PFSK-1 (cell line): ENCODE results near the gene ZNF318.

Experiments used
- FOXP2 ChIP-seq: optimal IDR thresholded peaks from 2 replicates; pipeline ENCODE3; 2011; ENCODE audit warnings: borderline replicate concordance, control low read depth, inconsistent platforms; ENCODE audit not compliant: insufficient read depth; ENCODE audit errors: extremely low read length, extremely low read depth
- POLR2AphosphoS5 ChIP-seq: IDR thresholded peaks from 2 replicates; pipeline ENCODE4 v1.6.1; 2012; ENCODE audit warnings: low read depth, mild to moderate bottlenecking, control low read depth, low read length, moderate library complexity
- SIN3A ChIP-seq: IDR thresholded peaks from 2 replicates; pipeline ENCODE4 v1.6.1; 2012; ENCODE audit warnings: mild to moderate bottlenecking, low read length, moderate library complexity, borderline replicate concordance; ENCODE audit not compliant: insufficient read depth
- TAF1 ChIP-seq: IDR thresholded peaks from 2 replicates; pipeline ENCODE4 v1.6.1; 2012; ENCODE audit warnings: low read length, control low read depth, borderline replicate concordance; ENCODE audit not compliant: insufficient read depth
- TF ChIP-seq, protein P1 (sequence below), 2 experiments: IDR thresholded peaks; 2 replicates each; pipeline versions ENCODE4 v1.6.1 to v1.8.0; 2011 to 2012; ENCODE audit warnings: low read depth in 2 of 2, low read length in 2 of 2, control low read depth in 1 of 2, inconsistent platforms in 1 of 2, mild to moderate bottlenecking in 1 of 2, moderate library complexity in 1 of 2; ENCODE audit not compliant: insufficient read depth in 1 of 2

ZNF318 gene

DNA sequence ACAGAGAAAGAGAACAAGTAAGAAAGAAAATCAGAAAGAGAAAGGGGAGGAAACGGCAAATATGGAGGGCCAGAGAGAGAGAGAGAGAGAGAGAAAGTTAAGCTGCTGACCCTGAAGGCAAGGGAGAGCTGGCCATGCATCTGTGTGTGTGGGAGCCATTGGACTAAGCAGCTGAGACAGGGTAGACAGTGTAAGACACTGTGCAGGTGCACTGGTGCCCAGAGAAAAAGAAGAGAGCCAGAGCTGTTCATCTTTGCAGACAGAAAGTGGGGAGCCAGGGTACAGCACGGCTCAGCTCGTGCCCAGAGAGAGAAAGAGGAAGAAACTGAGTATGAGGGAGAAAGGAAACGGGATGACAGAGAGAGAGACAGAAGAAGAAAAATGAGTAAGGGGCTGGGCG lies 24.2 kb upstream of the ZNF318 start:
- no peak for TF ChIP-seq TAF1
- TF ChIP-seq POLR2AphosphoS5 = no peak
- no peak for TF ChIP-seq FOXP2
- TF ChIP-seq SIN3A = no peak
- TF ChIP-seq, protein P1, sequence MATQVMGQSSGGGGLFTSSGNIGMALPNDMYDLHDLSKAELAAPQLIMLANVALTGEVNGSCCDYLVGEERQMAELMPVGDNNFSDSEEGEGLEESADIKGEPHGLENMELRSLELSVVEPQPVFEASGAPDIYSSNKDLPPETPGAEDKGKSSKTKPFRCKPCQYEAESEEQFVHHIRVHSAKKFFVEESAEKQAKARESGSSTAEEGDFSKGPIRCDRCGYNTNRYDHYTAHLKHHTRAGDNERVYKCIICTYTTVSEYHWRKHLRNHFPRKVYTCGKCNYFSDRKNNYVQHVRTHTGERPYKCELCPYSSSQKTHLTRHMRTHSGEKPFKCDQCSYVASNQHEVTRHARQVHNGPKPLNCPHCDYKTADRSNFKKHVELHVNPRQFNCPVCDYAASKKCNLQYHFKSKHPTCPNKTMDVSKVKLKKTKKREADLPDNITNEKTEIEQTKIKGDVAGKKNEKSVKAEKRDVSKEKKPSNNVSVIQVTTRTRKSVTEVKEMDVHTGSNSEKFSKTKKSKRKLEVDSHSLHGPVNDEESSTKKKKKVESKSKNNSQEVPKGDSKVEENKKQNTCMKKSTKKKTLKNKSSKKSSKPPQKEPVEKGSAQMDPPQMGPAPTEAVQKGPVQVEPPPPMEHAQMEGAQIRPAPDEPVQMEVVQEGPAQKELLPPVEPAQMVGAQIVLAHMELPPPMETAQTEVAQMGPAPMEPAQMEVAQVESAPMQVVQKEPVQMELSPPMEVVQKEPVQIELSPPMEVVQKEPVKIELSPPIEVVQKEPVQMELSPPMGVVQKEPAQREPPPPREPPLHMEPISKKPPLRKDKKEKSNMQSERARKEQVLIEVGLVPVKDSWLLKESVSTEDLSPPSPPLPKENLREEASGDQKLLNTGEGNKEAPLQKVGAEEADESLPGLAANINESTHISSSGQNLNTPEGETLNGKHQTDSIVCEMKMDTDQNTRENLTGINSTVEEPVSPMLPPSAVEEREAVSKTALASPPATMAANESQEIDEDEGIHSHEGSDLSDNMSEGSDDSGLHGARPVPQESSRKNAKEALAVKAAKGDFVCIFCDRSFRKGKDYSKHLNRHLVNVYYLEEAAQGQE (IDR thresholded peaks at IDR 0.05; ENCODE audit: insufficient read depth in 1 of 2, low read depth in 2 of 2, low read length in 2 of 2) = no peak

DNA sequence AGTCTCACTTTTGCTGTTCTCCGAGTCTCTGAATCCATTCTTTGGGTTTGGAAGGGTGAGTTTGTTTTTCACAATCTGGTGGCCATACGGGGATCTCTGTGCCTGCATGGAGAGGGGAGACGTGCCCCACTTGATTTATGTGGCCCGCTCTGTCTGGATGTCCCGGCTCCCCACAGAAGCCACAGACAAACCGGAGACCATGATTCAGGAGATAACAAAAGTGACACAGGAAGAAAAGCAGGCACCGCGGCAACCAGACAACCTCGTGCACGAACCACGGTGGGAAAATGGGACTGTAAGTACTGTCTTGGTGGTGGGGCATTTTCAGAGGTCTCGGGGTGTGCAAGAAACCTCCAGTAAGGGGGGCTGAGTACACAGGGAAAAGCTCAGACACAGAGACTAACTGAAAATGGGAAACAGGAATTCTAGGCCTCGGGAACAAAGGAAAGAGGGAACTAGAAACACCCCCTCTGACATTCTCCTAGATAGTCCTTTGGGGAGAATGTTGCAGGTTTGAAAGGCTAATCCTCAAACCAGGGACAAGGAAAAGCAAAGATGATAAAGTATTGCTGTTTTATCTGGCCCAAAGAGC lies 22.1 kb upstream of the ZNF318 start:
- TF ChIP-seq FOXP2 = no peak
- TF ChIP-seq SIN3A = no peak
- no peak for TF ChIP-seq TAF1
- TF ChIP-seq, protein P1 (IDR thresholded peaks at IDR 0.05; ENCODE audit: insufficient read depth in 1 of 2, low read depth in 2 of 2, low read length in 2 of 2) = no peak
- no peak for TF ChIP-seq POLR2AphosphoS5

DNA sequence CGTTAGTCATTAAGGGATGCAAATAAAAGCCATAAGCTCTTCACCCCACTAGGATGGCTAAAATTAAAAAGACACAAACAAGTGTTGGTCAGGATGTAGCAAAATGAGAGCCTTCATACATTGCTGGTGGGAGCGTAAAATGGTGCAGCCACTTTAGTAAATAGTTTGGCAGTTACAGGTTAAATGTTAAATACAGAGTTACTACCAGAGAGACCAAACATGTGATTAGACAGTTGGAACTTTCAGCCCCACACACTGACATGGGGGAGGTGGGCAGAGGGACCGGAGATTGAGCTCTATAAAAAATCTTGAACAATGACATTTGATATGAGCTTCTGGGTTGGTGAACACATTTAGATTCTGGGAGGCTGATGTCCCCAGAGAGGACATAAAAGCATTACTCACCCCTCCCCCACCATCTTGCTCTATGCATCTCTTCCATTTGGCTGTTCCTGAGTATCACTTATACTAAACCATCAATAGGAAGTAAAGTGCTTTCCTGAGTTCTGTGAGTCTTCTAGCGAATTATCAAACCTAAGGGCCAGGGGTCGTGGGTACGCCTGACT lies 20.4 kb upstream of the ZNF318 start:
- TF ChIP-seq, protein P1 (IDR thresholded peaks at IDR 0.05; ENCODE audit: insufficient read depth in 1 of 2, low read depth in 2 of 2, low read length in 2 of 2) = no peak
- TF ChIP-seq SIN3A = no peak
- TF ChIP-seq TAF1 = no peak
- TF ChIP-seq FOXP2 = no peak

DNA sequence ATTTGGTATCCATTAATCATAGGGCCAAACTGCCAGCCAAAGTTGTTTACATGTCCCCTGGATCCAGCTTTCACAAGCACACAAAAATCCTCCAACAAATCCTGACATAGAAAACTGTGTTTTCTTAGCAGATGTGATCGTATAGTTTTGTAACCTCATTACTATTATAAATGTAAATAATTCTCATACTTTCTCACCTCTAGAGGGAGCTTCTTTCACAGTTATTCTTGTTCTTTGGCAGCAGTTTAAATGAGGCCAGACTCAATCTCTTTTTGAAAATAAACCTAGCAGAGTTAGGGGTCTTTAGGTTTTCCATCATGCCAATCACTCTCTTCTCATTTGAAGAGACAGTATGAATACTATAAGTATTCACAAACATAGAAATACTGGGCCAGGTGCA lies 17.0 kb upstream of the ZNF318 start:
- TF ChIP-seq TAF1 (no peak), POLR2AphosphoS5 (no peak), FOXP2 (no peak), SIN3A (no peak)
- TF ChIP-seq, protein P1 (IDR thresholded peaks at IDR 0.05; ENCODE audit: insufficient read depth in 1 of 2, low read depth in 2 of 2, low read length in 2 of 2) = no peak
